ENCODE results near the gene UGT1A10. TPM values are rescaled to one million over a fixed set of nuclear protein-coding genes. Genes with fewer than 3 reads are reported as not detected.

Gene UGT1A10
- total RNA-seq, 1 donor from 2014 or later = not detected

DNA sequence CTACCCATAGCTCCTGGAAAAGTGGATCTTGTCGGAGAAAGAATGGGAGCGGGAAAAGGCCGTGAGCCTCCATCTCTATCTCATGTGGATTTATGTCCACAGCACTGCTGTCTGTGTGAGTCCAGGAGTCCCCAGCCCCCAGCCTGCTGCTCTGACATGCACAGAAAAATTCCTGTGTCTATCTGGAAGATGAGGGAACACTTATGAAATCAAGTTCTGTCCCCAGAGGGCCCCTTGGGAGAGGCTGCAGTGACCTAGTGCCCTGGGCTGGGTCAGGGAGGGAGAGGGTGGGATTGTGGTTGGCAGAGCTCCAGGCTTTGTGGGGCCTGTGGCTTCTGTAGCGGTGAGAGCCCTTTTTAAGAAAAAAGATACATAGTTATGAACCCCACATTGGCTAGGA is 180.5 kb downstream of the UGT1A10 start:
- no peak for DNase-seq (ENCODE audit: extremely low spot score in 2 of 2)
- H3K4me1 ChIP-seq = no peaks in the 10 kb centered on the region
- H3K27me3 ChIP-seq = no peaks in the 10 kb centered on the region
- no peak for TF ChIP-seq POLR2AphosphoS5 (IDR thresholded peaks at IDR 0.05; ENCODE audit: insufficient read depth in 1 of 2, low read depth in 1 of 2)
- H3K27ac ChIP-seq = no peak overlapping the region
- H3K36me3 ChIP-seq = no peaks in the 10 kb centered on the region
- no peaks in the 10 kb centered on the region for H3K9me3 ChIP-seq
- intact Hi-C loops (cut with DNase I) = no loop called here
- no peak overlapping the region for H3K4me3 ChIP-seq

DNA sequence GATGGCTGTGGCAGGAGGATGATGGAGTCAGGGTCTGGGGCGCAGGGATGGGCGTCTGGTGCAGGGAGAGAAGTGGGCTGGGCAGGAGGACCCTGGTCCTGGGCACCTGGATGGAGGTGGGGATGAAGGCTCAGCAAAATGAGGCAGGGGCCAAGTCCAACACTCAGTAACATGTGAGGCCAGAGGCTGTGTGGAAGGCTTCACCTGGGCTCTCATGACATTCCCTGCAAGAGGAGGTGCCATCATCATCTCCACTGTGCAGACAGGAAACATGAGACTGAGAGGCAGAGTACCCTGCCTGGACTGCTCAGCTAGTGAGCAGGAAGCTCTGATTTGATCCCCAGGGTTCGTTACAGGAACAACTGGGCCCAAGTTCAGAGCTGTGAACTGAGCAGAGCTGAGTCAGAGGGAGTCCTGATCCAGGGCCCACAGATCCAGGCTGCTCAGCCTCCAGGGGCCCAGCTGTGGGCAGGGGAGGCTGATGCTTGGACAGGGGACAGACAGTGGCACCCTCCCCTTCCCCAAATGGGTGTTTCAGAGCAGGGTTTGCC is 181.2 kb downstream of the UGT1A10 start:
- TF ChIP-seq, protein P1, sequence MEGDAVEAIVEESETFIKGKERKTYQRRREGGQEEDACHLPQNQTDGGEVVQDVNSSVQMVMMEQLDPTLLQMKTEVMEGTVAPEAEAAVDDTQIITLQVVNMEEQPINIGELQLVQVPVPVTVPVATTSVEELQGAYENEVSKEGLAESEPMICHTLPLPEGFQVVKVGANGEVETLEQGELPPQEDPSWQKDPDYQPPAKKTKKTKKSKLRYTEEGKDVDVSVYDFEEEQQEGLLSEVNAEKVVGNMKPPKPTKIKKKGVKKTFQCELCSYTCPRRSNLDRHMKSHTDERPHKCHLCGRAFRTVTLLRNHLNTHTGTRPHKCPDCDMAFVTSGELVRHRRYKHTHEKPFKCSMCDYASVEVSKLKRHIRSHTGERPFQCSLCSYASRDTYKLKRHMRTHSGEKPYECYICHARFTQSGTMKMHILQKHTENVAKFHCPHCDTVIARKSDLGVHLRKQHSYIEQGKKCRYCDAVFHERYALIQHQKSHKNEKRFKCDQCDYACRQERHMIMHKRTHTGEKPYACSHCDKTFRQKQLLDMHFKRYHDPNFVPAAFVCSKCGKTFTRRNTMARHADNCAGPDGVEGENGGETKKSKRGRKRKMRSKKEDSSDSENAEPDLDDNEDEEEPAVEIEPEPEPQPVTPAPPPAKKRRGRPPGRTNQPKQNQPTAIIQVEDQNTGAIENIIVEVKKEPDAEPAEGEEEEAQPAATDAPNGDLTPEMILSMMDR (IDR thresholded peaks at IDR 0.05) = no peak
- no peak for TF ChIP-seq POLR2AphosphoS5 (IDR thresholded peaks at IDR 0.05; ENCODE audit: insufficient read depth in 1 of 2, low read depth in 1 of 2)
- no peak for TF ChIP-seq POLR2A (IDR thresholded peaks at IDR 0.05)
- no peaks in the 10 kb centered on the region for H3K4me1 ChIP-seq
- intact Hi-C loops (cut with DNase I) = no loop called here
- H3K9me3 ChIP-seq = no peaks in the 10 kb centered on the region
- H3K27me3 ChIP-seq = no peaks in the 10 kb centered on the region
- no peak overlapping the region for H3K4me3 ChIP-seq
- no peak for DNase-seq (ENCODE audit: extremely low spot score in 2 of 2)
- H3K36me3 ChIP-seq = no peaks in the 10 kb centered on the region
- no peak overlapping the region for H3K27ac ChIP-seq

DNA sequence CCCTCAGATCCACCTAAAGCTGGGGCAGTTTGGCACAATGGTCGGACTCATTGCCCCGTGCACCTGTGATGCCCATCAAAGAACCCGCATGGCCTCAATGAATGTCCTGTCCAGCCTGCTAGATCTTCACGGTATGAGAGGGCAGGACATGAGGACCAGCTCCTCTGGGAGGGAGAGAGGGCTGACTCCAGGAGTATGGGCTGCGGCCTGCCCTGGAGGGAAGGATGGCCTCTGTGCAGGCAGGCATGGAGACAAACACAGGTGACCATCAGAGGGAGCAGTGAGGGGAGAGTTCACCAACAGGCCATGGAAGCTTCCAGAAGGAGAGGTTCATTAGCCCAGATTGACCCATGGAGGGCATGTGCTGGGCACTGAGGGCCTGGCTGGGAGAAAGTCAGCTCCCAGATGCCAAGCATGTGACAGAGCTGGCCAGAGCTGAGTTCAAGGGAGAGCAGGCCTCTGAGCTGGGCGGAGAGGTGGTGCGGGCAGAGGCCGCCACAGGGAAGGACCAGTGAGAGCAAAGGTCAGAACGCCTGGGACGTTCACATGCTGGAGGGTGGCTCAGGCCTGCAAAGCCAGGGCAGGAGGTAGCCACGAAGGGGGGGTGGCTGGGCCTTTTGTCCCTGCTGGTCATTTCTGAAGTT is 181.9 kb downstream of the UGT1A10 start:
- intact Hi-C loops (cut with DNase I) = no loop called here
- no peak for DNase-seq (ENCODE audit: extremely low spot score in 2 of 2)
- TF ChIP-seq POLR2A (IDR thresholded peaks at IDR 0.05) (no peak), POLR2AphosphoS5 (IDR thresholded peaks at IDR 0.05; ENCODE audit: insufficient read depth in 1 of 2, low read depth in 1 of 2) (no peak)
- TF ChIP-seq, protein P1 (IDR thresholded peaks at IDR 0.05) = no peak
- Histone ChIP-seq H3K27ac (no peak overlapping the region), H3K27me3 (no peaks in the 10 kb centered on the region), H3K4me3 (no peak overlapping the region), H3K36me3 (no peaks in the 10 kb centered on the region), H3K4me1 (no peaks in the 10 kb centered on the region), H3K9me3 (no peaks in the 10 kb centered on the region)

DNA sequence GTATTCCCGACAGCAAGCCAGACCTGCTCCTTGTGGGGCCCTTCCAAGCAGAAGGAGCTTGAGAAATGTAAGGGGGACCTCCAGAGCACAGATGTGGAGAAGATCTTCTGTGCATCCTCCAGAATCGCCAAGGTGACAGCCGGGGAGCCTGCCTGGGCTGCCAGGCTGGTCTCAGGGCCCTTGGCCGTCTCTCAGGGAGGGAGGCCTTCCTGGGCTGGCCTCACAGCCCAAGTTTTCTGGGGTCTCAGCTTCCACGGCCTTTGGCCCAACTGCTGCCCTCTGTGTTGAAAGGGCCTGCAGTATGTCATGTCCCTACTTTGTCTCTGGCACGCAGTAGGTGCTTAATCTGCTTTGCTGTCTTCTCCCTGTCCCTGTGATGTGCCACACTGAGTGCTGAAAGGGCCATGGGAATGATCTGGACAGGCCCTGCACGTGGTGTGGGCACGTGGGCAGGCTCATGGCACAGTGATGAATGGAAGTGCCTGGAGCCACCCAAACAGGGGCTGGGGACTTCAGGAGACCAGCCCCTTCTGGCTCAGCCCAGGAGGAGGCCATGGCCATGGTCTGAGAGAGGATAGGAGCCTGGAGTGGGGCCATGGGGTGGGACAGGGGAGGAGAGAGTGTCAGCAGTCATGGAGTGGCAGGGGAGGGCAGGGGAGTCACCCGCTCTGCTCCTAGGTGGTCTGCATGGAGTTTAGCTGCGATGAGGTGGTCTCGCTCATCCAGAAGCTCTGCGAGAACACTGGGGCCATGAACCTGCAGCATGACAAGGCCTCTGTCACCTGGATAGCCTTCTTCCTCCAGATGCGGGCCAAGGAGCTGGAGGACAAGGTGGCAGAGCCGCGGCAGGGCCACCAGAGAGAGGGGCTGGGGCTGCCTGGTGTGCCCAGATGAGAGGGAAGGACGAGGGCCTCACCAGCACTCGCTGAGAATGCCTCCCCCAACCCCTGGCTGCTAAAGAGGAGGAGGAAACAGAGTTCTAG is 182.7 kb downstream of the UGT1A10 start:
- DNase-seq (ENCODE audit: extremely low spot score in 2 of 2) = no peak
- H3K27me3 ChIP-seq = no peaks in the 10 kb centered on the region
- no peaks in the 10 kb centered on the region for H3K9me3 ChIP-seq
- H3K27ac ChIP-seq = no peak overlapping the region
- TF ChIP-seq, protein P1 (IDR thresholded peaks at IDR 0.05) = no peak
- TF ChIP-seq POLR2A (IDR thresholded peaks at IDR 0.05) (no peak), POLR2AphosphoS5 (IDR thresholded peaks at IDR 0.05; ENCODE audit: insufficient read depth in 1 of 2, low read depth in 1 of 2) (no peak)
- no peaks in the 10 kb centered on the region for H3K4me1 ChIP-seq
- intact Hi-C loops (cut with DNase I) = no loop called here
- H3K4me3 ChIP-seq = no peak overlapping the region
- H3K36me3 ChIP-seq = no peaks in the 10 kb centered on the region

DNA sequence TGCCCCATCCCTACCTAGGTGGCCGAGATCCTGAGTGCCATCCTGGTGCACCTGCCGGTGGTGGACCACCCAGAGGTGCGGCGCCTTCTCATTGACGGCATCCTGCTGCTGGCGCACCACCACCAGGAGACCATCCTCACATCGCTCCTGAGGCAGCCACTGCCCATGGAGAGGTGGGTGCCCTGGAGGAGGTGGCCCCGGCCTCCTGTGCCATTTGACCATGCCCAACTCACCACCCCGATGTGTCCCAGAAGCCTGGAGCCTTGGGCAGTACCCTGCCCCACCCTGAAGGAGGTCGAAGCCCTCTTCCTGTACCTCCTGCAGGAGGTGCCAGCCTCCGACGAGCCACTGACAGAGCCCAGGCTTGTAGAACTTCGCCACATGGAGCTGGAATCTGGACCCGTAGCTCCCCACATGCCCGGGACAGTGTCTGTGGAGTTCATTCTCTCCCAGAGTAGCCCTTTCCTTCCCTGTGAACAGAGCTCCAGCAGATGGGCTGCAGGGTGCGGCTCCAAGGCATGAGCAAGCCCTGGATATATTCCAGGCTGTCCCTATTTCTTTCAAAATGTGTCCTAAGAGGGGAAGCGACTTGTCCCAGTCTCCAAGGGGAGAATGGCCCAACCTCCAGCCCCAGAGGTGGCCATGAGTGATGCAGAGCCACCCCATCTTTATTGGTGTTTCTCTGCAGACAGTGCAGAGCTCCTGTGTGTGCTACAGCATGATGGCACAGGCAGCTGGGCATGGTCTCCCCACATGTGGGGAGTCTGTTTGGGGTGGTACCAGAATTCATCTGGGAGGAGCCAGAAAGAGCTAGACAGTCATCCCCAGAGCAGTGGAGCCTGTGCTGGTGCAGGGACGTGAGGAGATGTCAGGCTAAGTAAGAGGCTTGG is 183.9 kb downstream of the UGT1A10 start:
- H3K27ac ChIP-seq = no peak overlapping the region
- TF ChIP-seq, protein P1 (IDR thresholded peaks at IDR 0.05) = no peak
- TF ChIP-seq POLR2A (IDR thresholded peaks at IDR 0.05) (no peak), POLR2AphosphoS5 (IDR thresholded peaks at IDR 0.05; ENCODE audit: insufficient read depth in 1 of 2, low read depth in 1 of 2) (no peak)
- H3K4me1 ChIP-seq = no peaks in the 10 kb centered on the region

More for the DNA sequence above, 183.9 kb downstream of the UGT1A10 start:
- Histone ChIP-seq H3K27me3 (no peaks in the 10 kb centered on the region), H3K9me3 (no peaks in the 10 kb centered on the region), H3K36me3 (no peaks in the 10 kb centered on the region), H3K4me3 (no peak overlapping the region)
- intact Hi-C loops (cut with DNase I) = no loop called here
- no peak for DNase-seq (ENCODE audit: extremely low spot score in 2 of 2)

Measured in vagina (tissue), 2 donors.